GM19397 (cell line): ENCODE data around the gene PYGM.

Source experiments
- ATAC-seq: cut with Tn5 transposase; IDR thresholded peaks from one replicate; pipeline ENCODE4 v1.9.1; 2021; ENCODE audit warnings: mild to moderate bottlenecking, moderate library complexity; ENCODE audit not compliant: unreplicated experiment

The PYGM gene

DNA sequence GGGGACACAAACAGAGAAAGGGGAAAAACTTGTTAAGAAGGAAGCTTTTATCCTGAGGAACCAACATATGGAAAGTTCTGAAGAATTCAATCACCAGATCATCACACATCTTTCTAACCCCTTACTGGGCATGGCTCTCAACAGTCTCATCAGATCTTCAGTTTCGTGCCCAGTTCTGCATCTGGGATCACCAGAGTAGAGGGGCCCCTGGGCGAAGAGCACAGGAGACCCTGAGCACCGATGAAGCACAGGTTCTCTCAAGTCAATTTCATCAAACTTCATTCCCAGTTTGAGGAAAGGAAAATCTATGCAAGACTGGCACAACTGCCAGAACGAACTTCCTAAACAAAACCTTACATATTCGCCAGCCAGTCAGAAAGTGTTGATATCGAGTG is 8.5 kb upstream of the PYGM start:
- no peak for ATAC-seq

DNA sequence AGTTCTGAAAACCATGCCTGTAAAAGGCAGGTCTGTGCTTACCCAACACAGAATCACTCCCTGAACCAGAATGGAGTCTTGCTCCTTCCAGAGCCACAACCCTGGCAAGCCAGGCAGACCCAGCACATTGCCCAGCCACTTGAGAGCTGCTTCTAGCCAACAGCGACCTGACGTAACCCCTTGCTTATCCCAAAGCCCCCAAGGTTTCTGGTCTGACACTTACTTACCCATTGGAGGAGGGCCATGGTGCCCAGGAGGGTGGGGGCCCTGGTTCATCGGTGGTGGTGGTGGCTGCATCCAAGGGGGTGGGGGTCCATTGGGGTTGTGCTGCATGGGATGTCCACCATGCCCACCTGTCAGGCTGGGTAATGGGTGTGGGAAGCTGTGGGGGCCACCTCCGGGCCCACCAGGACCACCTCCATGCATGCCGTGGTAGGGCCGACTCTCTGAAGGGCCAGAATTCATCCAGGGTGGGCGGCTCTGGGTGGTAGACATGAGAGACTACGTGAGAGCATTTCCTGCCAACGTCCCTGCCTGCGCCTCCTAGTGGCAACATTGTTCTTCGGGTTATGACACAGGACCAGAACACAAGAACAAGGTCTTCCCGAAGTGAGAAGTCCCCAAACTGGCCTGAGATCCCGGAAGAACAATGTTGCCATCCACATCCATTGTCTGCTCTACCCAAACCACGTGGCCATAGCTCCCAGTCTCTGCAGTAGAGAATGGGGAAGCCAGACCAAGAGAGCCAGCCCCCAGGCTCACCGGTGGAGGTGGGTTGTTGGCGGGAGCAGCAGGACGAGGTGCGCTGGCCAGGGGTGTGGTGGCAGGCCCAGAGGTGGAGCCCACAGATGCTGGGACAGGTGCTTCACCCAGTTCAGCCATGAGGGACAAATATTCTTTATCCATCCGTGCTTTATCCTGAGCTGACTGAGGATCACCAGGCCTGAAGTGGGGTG is 7.8 kb upstream of the PYGM start:
- no peak for ATAC-seq

DNA sequence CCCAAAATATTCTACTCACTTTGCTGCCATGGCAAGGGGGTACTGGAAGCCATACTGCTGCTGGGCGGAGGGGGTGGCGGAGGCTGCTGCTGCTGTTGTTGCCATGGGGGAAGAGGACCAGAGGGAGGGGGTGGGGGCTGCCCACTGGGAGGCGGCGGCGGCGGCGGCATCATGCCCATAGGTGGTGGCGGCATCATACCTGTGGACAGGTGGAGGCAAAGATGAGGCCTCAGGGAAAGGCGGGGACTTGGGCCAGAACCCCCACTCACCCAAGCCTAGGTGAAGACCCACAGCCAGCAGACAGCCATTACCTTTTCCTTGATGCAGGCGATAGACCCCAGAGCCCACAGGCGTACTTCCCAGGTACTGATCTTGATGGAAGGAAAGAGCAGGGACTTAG is 7.1 kb upstream of the PYGM start:
- ATAC-seq, result no peak

DNA sequence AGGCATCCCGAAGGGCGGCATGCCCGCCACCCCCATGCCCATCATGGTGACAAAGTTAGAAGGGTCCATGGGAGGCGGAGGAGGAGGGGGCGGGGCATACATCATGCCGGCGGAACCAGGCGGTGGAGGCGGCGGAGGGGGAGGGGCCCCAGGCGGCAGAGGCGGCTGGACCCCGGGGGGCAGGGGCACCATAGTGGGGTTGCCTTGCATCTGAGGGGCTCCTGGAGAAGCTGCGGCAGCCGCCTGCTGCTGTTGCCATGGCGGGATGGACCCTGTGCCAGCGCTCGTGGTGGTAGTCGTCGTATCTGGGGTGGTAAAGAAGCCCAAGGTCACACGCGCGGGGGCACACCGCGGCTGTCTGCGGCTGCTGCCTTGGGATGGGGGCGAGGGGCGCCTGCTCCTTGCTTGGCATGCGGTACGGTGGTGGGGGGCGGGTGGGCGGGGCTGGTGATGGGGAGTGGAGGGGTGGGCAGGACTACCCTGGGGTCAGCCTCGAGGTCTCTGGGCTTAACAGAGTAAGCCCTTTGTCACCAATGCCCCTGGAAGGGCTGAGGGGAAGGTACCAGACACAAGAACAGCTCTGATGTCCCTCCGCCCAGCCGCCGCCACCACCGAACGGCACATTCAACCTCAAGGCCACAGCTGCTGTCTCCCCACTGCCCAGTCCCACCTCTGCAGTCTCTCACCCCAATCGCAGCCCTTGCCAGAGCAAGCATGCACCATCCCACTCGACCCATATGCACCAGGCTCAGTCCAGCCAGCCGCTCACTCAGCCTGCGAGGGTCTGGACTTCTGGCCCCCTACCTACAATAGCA is 6.3 kb upstream of the PYGM start:
- no peak for ATAC-seq

DNA sequence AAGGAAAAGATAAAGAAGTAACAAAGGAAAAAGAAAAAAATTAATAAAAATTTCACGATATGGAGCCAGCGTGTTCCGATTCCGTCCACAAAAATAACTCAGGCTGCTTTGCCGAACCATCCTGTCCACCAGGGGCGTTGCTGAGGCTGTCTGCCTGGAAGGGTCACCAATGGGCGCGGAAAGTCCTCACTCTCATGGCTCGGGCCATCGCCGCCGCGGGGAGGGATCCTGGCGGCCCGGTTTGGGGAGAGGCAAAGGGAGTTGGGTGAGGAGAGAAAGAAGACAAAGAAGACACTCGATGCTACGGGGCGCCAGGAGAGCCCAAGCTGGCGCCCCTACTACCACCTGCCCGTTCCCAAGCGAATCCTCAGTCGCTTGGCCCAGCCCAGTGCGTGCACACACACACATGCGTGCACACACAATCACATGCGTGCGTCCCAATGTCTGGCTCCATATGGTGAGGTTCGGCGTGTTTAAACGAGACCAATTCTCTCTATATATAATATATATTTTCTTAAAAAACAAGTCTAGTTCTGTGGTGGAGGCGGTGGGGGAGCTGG is 5.6 kb upstream of the PYGM start:
- ATAC-seq, result no peak

DNA sequence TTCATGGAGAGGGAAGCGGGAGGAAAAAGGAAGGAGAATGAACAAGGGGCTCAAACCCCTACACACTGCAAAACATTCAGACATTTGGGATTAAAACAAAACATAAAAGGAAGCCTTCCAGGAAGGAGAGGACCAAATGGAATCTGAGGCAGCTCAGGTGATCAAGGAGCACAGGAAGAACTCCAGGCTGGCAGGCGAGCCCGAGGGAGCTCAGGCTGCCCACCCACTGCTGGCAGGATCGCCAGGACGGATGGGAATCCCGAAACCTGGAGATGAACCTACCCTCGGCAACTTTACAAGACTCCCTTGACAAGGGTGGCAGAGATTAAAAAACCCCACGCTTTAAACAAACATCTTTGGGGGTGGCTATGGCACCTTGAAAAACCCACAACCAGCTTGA is 5.0 kb upstream of the PYGM start:
- ATAC-seq, result no peak

DNA sequence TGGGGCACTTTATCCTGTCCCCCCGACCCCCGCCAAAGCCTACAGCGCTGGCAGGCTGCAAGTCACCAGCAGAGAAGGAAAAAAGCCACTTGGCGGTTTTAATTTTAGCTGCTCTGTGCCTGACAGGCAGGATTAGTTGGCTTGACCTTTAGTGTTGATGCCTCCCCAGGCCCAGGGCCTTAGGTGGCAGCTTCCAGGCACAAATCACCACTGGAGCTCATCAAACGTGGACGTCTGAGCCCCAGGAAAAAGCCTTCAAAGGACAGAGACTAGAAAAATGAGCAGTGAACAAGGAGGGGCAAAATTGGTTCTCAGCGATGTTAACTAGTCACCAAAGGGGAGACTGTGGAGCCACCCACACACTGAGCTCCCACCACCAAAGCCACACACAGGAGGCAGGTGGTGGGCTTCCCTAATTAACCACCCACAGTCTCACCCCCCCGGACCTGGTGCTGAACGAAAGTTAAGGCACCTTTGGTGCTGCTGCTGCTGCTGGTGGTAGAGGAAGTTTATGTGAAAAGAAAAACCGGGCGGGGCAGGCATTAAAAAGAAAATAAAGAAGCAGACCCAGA is 4.4 kb upstream of the PYGM start:
- ATAC-seq, result no peak

DNA sequence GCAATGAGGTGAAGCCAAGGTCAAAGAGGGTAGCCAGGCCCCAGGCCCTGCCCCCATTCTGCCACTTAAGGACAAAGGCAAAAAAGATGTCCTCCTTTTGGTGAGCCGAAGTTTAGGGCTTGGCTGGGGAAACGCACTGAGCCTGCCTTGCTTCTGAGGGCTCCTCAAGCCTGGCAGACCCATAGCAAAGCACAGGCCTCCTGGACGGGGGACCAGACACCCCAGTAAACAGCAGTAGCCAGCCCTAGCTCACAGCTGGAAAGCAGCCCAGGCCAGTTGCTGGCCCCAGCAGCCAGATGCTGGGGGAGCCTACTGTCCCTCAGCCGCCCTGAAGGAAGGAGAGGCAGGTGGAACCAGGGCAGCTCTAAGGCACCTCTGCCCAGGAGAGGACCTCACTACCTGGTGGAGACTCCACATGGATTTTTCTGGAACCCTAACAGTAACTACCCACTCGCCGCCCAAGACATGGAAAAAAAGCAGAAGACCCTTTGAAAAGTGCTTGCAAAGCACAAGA is 3.8 kb upstream of the PYGM start:
- no peak for ATAC-seq

DNA sequence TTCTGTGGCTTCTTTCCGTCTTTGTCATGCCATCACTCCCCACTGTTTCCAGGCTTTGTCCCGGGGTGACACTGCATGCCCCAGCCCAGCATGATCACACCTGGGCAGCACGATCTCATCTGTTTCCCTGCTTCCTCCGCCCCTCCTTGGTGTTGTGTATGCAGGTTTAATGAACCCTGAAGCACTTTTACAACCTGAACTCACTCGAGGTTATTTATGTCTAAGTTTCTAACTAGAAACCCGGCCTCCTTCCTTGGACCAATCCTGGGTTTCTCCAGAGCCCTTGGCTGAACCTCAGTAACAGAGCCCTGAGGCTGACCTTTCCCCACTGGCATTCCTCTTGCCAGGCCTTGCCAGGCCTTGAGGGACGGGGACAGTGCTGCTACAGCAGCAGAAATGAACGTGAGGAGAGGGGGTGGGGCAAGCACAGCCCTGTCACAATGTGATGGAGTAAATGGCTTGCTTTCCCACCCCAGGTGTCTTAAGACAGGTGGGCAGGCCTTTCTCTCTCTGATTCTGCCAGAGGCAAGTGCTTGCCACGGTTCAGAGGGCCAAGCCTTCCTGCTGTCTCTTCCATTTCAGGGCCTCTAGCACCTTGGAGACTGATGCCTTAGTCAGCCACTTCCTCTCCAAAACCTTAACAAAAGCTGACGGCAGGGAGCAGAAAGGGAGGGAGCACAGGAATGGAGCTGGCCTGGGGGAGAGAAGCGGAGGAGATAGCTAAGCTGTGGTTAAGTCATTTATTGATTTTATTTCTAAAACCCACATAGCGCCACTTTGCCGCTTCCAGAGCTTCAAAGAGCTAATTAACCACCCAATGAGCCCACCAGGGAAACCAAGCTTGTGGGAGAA is 3.1 kb upstream of the PYGM start:
- ATAC-seq, result no peak

DNA sequence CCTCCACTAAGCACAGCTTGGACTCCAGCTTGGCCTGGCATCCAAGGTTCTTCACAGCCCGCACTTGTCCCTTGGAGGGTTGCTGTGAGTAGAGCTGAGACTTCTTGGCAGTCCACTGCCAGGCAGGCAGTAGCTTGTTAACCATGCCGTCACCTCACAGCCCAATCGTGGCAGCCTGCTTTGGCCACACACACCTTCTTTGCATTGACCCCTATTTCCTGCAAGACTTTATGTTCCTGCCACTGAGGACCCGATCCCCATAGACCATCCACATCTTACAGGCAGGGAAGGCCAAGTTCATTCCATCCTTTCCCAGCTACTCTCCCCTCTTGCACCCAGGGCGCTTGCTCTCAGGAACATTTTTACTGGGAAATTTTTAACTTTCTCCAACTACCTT is 2.5 kb upstream of the PYGM start:
- ATAC-seq, result no peak

DNA sequence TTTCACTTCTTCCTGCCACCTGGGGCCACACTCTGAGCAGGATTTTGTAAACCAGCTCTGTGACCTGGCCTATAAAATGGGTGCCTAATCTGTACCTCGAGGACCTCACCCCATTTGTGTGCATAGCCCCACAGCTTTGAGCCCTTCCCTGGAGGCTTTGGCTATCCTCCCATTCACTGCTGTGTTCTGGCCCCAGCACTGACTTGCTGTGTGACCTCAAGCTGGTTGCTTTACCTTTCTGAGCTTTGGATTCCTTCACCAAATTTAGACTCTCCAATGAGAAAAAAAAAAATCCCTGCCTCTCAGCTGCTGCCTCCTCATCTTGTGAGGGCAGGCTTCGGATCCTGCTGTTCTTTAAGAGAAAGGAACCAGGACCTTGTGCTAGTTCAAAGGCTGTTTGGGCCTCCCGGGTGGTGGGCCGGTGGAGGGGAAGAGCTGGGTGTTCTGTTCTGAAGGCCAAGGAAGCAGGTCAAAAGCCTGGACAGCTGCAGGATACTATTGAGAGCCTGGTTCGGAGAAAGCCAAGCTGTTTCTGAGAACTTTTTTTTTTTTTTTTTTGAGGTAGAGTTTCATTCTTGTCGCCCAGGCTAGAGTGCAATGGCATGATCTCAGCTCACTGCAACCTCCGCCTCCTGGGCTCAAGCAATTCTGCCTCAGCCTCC is 1.1 kb upstream of the PYGM start:
- no peak for ATAC-seq

DNA sequence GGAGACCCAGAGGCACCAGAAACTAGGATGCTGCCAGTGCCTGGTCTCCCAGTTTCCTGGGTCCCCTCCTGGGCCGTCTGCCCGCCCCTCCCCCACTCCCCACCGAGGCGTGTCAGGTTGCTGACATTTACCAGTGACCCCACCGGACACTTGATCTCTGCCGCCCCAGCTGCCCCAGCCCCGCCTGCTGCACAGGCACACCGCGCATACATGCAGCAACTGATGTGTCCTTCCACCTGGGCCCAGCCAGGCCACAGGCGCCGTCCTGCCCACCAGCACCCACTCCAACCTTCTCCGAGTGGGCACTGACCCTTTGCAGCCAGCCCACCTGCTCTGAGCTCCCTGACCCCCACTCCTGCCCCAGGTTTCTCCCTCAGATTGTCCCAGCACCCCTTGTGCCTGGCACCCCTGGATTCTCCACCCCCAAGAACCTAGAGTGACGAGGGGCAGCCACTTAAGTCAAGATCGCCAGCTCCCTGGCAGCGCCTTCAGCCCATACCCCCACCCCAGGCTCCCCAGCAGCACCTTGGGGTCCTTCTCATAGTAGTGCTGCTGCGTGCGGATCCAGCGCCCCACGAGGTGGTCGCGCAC is 548 bp downstream of the PYGM start:
- no peak for ATAC-seq

DNA sequence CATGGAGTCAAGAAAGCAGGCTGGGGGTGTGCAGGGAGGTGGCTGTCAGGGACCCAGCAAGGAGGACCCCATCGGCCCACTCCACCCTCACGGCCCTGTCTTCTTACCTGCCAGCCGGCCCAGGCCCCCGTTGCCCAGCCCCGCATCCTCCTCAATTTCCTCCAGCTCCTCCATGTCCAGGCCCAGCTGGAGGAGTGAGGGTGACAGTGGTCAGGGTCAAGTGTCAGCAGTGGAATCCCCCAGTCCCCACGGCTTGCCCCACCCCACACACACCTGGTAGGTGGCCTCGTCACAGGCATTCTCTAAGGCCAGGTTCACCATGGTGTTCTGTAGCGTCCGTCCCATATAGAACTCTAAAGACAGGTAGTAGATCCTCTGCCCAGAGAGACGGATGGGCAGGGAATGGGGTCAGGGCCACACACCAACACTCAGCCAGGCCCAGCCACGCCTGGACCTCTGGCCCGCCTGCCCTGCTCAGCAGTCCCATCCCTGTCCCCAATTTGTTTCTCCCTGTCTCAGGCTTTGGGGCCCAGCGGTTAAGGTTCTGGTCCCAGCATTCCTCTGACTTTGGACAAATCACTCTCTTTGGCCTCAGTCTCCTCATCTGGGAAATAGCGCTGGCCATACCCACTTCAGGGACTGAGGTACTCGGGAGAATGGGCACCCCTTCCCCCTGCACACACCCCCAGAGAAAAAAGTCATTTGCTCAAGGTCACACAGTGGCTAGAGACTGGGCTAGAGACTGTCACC is 1.3 kb downstream of the PYGM start:
- no peak for ATAC-seq

DNA sequence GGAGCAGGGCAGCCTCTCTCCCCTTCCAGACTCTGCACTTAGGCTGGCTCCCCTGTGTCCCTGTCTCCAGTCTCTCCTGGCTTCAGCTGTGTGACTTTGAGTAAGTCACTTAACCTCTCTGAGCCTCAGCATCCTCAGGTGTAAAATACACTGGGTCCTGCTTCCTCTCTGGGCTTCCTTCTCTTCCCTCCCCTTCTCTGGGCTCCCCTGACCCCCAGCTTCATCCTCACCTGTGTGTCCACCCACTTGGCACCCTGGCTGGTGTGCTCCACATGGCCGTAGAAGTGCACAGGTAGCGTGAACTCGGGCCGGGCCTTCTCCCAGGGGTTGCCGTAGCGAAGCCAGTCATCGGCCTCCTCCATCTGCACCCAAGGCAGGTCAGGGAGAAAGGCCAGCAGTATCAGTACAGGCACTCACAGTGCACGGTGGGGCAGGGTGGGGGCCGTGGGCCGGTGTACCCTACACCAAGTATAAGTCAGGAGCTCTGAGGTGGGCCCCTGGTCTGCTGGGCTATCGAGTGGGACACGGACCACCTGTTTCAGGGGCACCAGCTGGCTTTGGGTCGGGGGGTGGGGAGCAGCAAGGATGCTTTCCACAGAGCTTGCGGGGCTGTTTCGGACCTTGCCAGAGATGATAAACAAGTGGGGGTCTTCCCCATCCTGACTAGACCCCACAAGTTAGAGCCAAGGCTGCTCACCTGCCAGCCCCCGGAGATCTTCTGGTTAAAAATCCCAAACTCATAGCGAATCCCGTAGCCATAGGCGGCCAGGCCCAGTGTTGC is 2.0 kb downstream of the PYGM start:
- no peak for ATAC-seq

DNA sequence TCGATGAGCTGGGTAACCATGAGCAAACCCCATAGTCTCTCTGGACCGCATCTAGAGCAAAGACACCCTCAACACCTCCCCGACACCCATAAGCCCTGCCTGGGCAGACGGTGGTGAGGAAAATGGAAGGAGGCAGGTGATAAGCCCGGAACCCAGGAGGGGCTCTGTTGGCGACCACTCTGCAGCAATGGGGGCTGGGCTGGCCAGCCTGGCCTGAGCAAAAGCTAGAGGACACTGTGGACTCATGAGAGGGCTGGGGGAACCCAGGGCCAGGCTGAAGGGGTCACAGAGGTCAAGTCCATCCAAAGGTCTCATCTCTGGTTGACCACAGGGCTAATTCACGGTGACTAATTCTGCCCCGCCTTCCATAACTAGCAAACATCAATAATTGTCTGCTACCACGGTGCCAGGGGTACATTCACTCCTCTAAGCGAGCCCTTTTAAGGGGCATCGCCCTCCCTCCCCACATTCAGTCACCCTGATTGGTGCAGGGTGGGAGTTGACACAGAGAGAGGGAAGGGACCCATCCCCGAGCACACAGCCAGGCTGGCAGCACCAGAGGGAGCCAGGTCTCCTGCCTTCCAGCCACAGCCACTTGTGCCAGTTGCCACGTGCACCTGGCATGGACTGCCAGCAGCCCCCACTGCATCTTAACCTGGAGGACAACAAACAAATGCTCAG is 4.0 kb downstream of the PYGM start:
- ATAC-seq, result no peak

DNA sequence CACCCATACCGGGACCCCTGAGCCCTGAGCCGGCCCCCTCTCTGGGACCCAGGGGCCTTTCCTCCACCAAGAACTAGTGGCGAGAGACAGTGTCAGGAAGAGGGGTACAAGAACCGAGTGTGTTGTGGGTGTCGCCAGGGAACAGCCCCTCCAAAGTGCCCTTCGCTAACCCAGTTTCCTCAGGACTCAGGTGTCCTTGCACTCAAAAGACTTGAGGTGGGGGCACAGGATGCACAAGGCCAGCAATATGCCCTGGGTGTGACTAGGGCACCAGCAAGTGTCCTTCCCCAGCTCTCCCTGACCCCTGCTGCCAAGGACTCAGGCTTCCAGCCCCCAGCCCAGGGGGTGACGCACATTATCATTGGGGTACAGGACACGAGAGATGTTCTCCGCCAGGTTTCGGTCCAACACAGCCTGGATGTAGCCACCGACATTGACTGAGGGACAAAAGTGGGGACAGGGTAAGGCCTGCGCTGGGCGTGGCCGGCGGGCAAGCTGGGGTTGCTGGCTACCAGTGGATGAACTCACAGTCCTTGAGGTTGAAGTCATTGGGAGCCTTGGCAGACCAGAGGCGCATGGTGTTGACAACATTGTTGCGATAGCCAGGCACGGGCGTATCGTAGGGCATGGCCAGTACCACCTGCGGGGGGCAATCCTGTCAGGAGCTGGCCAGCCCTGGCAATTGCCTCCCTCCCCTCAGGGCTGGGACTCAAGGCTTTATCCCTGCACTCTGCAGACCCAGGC is 4.7 kb downstream of the PYGM start:
- ATAC-seq, result no peak
